Gastrocnemius medialis (tissue), 4 donors: ENCODE results near the gene UROC1. TPM values are rescaled to one million over a fixed set of nuclear protein-coding genes. Genes with fewer than 3 reads are reported as not detected.
"Not testable (repeated sequence)": the region's sequence is repeated elsewhere in the genome, so short reads cannot be mapped to it uniquely, and the experiment has no call there.

ENCODE experiments used
- ATAC-seq, 2 donors: fragments of 150-250 bp; one replicate each; pipeline ENCODE4 v1.9.1; 2016
- DNase-seq, 2 donors: peaks; one replicate each; pipeline ENCODE4 v3.0.0-alpha.2; 2019
- H3K27ac ChIP-seq, 4 donors: fragments of 200-600 bp; sonication (generic); 1 replicate in 1 of 4; 2 replicates in 3 of 4; pipeline ENCODE4 v1.5.1; 2016 to 2018; ENCODE audit warnings: mild to moderate bottlenecking in 2 of 4, moderate library complexity in 1 of 4
- H3K27me3 ChIP-seq, 3 donors: fragments of 200-600 bp; sonication (generic) in 2 of 3; 1 replicate in 1 of 3; 2 replicates in 2 of 3; pipeline versions ENCODE4 v1.5.1 to v1.6.0; 2016 to 2019; ENCODE audit warnings: mild to moderate bottlenecking in 1 of 3, moderate library complexity in 1 of 3
- H3K36me3 ChIP-seq, 2 donors: fragments of 200-600 bp; sonication (generic) in 1 of 2; one replicate each; pipeline ENCODE4 v1.5.1; 2017 to 2018
- H3K4me1 ChIP-seq, 2 donors: fragments of 200-600 bp; sonication (generic) in 1 of 2; one replicate each; pipeline ENCODE4 v1.5.1; 2016 to 2017; ENCODE audit warnings: mild to moderate bottlenecking in 2 of 2
- H3K4me3 ChIP-seq, 4 donors: fragments of 200-600 bp; sonication (generic) in 3 of 4; 1 replicate in 1 of 4; 2 replicates in 3 of 4; pipeline ENCODE4 v1.5.1; 2016 to 2019; ENCODE audit warnings: mild to moderate bottlenecking in 2 of 4
- H3K9me3 ChIP-seq, 3 donors: fragments of 200-600 bp; sonication (generic) in 2 of 3; 1 replicate in 1 of 3; 2 replicates in 2 of 3; pipeline ENCODE4 v1.5.1; 2016 to 2019
- POLR2A ChIP-seq, 2 donors: fragments of 450-650 bp; IDR thresholded peaks; one replicate each; pipeline ENCODE4 v1.6.1; 2017; ENCODE audit warnings: antibody characterized with exemption in 2 of 2, mild to moderate bottlenecking in 2 of 2, moderate library complexity in 2 of 2
- in situ Hi-C, 4 donors: fragments of 200-750 bp; cut with MboI; loops; one replicate each; pipeline versions ENCODE4 v1.15.0 to v1.8.0; 2017; ENCODE audit warnings: low sequenced_read_pairs in 4 of 4
- intact Hi-C: fragments of 100-400 bp; cut with DNase I; formaldehyde crosslinking; loops from one replicate; pipeline ENCODE4 v1.15.1; 2023; ENCODE audit warnings: low total_unique reads
- total RNA-seq, 4 donors: library from RNA; depleted of rRNA; stranded (reverse); fragments of >200 nt; gene quantifications; one replicate each; pipeline versions ENCODE4 v1.1.0 to v1.2.3, GENCODE V29; 2016
- TF ChIP-seq, protein P1 (sequence below), 5 experiments: fragments of 450-650 bp in 3 of 5; fragments of 200-600 bp in 2 of 5; sonication (generic) in 2 of 5; IDR thresholded peaks in 4 of 5; conservative IDR thresholded peaks in 1 of 5; 1 replicate in 4 of 5; 2 replicates in 1 of 5; pipeline ENCODE4 v1.5.1; 2016 to 2019; ENCODE audit warnings: antibody characterized with exemption in 5 of 5, mild to moderate bottlenecking in 3 of 5, moderate library complexity in 3 of 5

Gene UROC1
- total RNA-seq, 4 donors from 2014 or later = 0.07 to 0.36 TPM; not detected in 2

DNA sequence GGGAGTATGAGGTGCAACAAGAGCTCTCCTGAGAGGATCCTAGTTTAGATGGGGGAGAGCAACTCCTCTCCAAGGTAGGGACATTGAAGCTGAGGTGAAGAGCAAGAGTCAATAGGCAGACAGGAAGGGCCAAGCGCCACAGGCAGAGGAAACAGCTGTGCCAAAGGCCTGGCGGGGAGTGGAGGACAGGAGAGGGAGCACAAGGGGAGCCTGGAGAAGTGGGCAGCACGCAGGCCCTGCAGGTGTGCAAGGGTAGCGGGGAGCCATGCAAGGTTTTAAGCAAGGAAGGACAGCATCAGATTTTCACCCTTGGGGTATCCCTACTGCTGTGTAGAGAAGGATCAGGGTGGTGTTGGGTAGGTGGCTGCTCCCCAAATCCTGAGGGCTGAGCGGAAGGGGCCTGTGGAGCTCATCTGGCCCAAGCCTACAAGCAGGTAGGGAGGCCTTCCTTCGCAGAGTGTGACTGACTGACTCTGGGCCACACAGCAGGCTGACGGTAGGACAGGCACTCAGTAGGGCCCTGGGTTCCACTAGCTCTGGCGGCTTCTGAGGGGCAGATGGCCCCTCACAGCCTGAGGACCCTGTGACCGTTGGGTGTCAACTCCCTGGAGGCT is 19.6 kb upstream of the UROC1 start:
- TF ChIP-seq, protein P1, sequence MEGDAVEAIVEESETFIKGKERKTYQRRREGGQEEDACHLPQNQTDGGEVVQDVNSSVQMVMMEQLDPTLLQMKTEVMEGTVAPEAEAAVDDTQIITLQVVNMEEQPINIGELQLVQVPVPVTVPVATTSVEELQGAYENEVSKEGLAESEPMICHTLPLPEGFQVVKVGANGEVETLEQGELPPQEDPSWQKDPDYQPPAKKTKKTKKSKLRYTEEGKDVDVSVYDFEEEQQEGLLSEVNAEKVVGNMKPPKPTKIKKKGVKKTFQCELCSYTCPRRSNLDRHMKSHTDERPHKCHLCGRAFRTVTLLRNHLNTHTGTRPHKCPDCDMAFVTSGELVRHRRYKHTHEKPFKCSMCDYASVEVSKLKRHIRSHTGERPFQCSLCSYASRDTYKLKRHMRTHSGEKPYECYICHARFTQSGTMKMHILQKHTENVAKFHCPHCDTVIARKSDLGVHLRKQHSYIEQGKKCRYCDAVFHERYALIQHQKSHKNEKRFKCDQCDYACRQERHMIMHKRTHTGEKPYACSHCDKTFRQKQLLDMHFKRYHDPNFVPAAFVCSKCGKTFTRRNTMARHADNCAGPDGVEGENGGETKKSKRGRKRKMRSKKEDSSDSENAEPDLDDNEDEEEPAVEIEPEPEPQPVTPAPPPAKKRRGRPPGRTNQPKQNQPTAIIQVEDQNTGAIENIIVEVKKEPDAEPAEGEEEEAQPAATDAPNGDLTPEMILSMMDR (IDR thresholded peaks at IDR 0.05 in 4 of 5, conservative IDR thresholded peaks at IDR 0.05 in 1 of 5) = no peak
- no peak for TF ChIP-seq POLR2A (IDR thresholded peaks at IDR 0.05)

DNA sequence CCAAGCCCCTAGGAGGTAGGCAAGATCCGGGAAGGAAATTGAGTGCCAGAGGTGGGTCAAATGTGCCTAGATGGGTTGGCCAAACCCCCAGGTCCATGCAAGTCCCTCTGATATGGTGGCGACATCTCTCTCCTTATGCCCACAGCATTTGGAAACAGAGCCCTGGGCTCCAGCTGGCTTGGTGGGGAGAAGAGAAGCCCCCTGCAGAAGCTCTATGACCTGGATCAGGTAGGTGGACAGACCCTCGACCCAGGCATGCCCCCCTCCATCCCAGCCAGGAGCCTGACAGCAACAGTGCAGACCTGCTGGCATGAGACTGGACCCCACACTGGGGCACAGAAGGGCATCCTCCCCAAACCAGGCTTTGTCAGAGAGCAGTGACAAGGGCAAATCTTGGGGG is 18.6 kb upstream of the UROC1 start:
- no peak overlapping the region for H3K4me3 ChIP-seq
- H3K9me3 ChIP-seq = no peaks in the 10 kb centered on the region
- H3K27ac ChIP-seq = no peak overlapping the region
- no peak for ATAC-seq
- peaks cover 0 to 3% (median 0%) of the 10 kb centered on the region in 3 donors for H3K27me3 ChIP-seq
- DNase-seq = no peak
- in situ Hi-C loops = no loop called here
- peaks cover 0 to 8% of the 10 kb centered on the region in 2 donors for H3K4me1 ChIP-seq
- TF ChIP-seq, protein P1 (IDR thresholded peaks at IDR 0.05 in 4 of 5, conservative IDR thresholded peaks at IDR 0.05 in 1 of 5) = no peak
- TF ChIP-seq POLR2A (IDR thresholded peaks at IDR 0.05) = no peak
- intact Hi-C loops = no loop called here
- no peaks in the 10 kb centered on the region for H3K36me3 ChIP-seq

More for the DNA sequence above, 19.6 kb upstream of the UROC1 start:
- in situ Hi-C loops (no loop called here), intact Hi-C loops (no loop called here)
- Histone ChIP-seq H3K27ac (no peak overlapping the region), H3K4me3 (no peak overlapping the region), H3K9me3 (no peaks in the 10 kb centered on the region), H3K4me1 (peaks cover 0 to 8% of the 10 kb centered on the region in 2 donors), H3K36me3 (no peaks in the 10 kb centered on the region), H3K27me3 (peaks cover 0 to 10% (median 4%) of the 10 kb centered on the region in 3 donors)
- no peak for ATAC-seq
- DNase-seq = peak in 1 of 2 donors; percentile 1

DNA sequence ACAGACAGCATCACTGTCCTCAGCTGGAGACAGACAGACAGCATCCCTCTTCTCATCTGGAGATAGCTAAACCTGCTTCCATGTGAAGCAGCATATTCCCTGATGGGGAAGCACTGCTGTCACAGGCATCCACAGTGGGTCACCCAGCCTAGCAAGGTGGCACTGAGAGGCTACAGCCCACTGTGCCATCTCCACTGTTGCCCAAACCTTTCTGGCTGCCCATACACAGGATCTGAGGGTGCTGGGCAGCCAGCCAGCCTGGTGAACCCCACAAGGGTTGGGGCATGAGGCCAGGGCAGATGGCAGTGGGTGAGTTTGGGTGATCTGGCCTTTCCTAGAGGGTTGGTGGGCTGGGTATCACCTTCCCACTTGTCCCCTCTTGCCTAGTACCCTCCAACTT is 18.1 kb upstream of the UROC1 start:
- H3K27ac ChIP-seq = no peak overlapping the region
- H3K4me1 ChIP-seq = peaks cover 0 to 6% of the 10 kb centered on the region in 2 donors
- ATAC-seq (no peak), DNase-seq (no peak)
- intact Hi-C loops = no loop called here
- H3K4me3 ChIP-seq = no peak overlapping the region
- in situ Hi-C loops = no loop called here
- no peaks in the 10 kb centered on the region for H3K36me3 ChIP-seq
- H3K27me3 ChIP-seq = no peaks in the 10 kb centered on the region
- H3K9me3 ChIP-seq = no peaks in the 10 kb centered on the region
- TF ChIP-seq POLR2A (IDR thresholded peaks at IDR 0.05) = no peak
- TF ChIP-seq, protein P1 (IDR thresholded peaks at IDR 0.05 in 4 of 5, conservative IDR thresholded peaks at IDR 0.05 in 1 of 5) = no peak

DNA sequence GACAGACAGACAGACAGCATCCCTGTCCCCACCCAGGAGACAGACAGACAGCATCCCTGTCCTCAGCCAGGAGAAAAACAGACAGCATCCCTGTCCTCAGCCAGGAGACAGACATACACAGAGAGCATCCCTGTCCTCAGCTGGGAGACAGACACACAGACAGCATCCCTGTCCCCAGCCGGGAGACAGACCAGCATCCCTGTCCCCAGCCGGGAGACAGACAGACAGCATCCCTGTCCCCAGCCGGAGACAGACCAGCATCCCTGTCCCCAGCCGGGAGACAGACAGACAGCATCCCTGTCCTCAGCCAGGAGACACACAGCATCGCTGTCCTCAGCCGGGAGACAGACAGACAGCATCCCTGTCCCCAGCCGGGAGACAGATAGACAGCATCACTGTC is 17.1 kb upstream of the UROC1 start:
- H3K4me3 ChIP-seq, intact Hi-C loops, in situ Hi-C loops, H3K9me3 ChIP-seq, ATAC-seq, H3K36me3 ChIP-seq, H3K4me1 ChIP-seq, DNase-seq, H3K27me3 ChIP-seq, H3K27ac ChIP-seq: not testable (repeated sequence)

DNA sequence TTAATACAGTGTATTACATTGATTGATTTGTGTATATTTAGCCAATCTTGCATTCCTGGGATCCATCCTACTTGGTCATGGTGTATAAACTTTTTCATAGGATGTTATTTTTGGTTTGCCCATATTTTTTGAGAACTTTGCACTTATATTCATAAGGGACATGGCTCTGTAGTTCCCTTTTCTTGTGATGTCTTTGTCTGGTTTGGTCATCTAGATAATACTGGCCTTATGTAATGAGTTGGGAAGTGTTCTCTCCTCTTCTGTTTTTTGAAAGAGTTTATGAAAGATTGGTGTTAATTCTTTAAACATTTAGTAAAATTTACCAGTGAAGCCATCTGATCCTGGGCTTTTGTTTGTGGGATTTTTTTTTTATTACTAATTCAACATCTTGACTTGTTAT is 15.9 kb upstream of the UROC1 start:
- Histone ChIP-seq H3K27ac (no peak overlapping the region), H3K36me3 (no peaks in the 10 kb centered on the region), H3K27me3 (no peaks in the 10 kb centered on the region), H3K4me3 (no peak overlapping the region), H3K4me1 (no peaks in the 10 kb centered on the region), H3K9me3 (no peaks in the 10 kb centered on the region)
- DNase-seq = no peak
- ATAC-seq = no peak
- intact Hi-C loops (no loop called here), in situ Hi-C loops (no loop called here)
- TF ChIP-seq, protein P1 (IDR thresholded peaks at IDR 0.05 in 4 of 5, conservative IDR thresholded peaks at IDR 0.05 in 1 of 5) = no peak
- no peak for TF ChIP-seq POLR2A (IDR thresholded peaks at IDR 0.05)
